Trophoblast cell (in vitro differentiated cells and primary cell): ENCODE measurements around the gene TRIM22.

ENCODE experiments used
- DNase-seq, 2 donors: peaks; one replicate each; pipeline ENCODE4 v3.0.0-alpha.2; 2016
- H2AFZ ChIP-seq: 2 replicates; pipeline ENCODE4 v1.6.1; 2013; ENCODE audit warnings: low read length, moderate library complexity, mild to moderate bottlenecking; ENCODE audit not compliant: insufficient read depth, poor library complexity
- H2AK5ac ChIP-seq: 2 replicates; pipeline ENCODE4 v1.6.1; 2013; ENCODE audit warnings: mild to moderate bottlenecking, low read length
- H2BK120ac ChIP-seq: 2 replicates; pipeline ENCODE4 v1.6.1; 2013; ENCODE audit warnings: low read length, mild to moderate bottlenecking, moderate library complexity; ENCODE audit not compliant: insufficient read depth, poor library complexity
- H2BK12ac ChIP-seq: 2 replicates; pipeline ENCODE4 v1.6.1; 2013; ENCODE audit warnings: mild to moderate bottlenecking, low read length, moderate library complexity
- H2BK5ac ChIP-seq: 2 replicates; pipeline ENCODE4 v1.6.1; 2013; ENCODE audit warnings: low read length, low read depth, moderate library complexity, mild to moderate bottlenecking; ENCODE audit not compliant: poor library complexity
- H3K14ac ChIP-seq: 2 replicates; pipeline ENCODE4 v1.6.1; 2013; ENCODE audit warnings: mild to moderate bottlenecking, low read length
- H3K18ac ChIP-seq: 2 replicates; pipeline ENCODE4 v1.6.1; 2013; ENCODE audit warnings: mild to moderate bottlenecking, low read length
- H3K23ac ChIP-seq: 2 replicates; pipeline ENCODE4 v1.6.1; 2013; ENCODE audit warnings: low read length
- H3K27ac ChIP-seq: 2 replicates; pipeline ENCODE4 v1.5.1; 2013; ENCODE audit warnings: low read depth, mild to moderate bottlenecking, inconsistent platforms, low read length, moderate library complexity
- H3K27me3 ChIP-seq: 2 replicates; pipeline ENCODE4 v1.6.1; 2013; ENCODE audit warnings: inconsistent platforms, mild to moderate bottlenecking, low read length, moderate library complexity; ENCODE audit not compliant: insufficient read depth
- H3K36me3 ChIP-seq, 2 experiments: 1 replicate in 1 of 2; 2 replicates in 1 of 2; pipeline ENCODE4 v1.6.1; 2013; ENCODE audit warnings: low read length in 2 of 2, mild to moderate bottlenecking in 2 of 2, moderate library complexity in 1 of 2; ENCODE audit not compliant: insufficient read depth in 2 of 2, control insufficient read depth in 1 of 2
- H3K4ac ChIP-seq: 2 replicates; pipeline ENCODE4 v1.6.1; 2013; ENCODE audit warnings: low read depth, mild to moderate bottlenecking, low read length, moderate library complexity
- H3K4me1 ChIP-seq, 2 experiments: 1 replicate in 1 of 2; 2 replicates in 1 of 2; pipeline ENCODE4 v1.6.1; 2013; ENCODE audit warnings: low read length in 2 of 2, mild to moderate bottlenecking in 2 of 2, moderate library complexity in 1 of 2; ENCODE audit not compliant: insufficient read depth in 2 of 2, control insufficient read depth in 1 of 2
- H3K4me2 ChIP-seq: 2 replicates; pipeline ENCODE4 v1.6.1; 2013; ENCODE audit warnings: inconsistent platforms, mild to moderate bottlenecking, low read length, moderate library complexity
- H3K4me3 ChIP-seq: 2 replicates; pipeline ENCODE4 v1.5.1; 2013; ENCODE audit warnings: mild to moderate bottlenecking, low read depth, low read length, inconsistent platforms
- H3K79me1 ChIP-seq: one replicate; pipeline ENCODE4 v1.6.1; 2013; ENCODE audit warnings: low read length
- H3K79me2 ChIP-seq: 2 replicates; pipeline ENCODE4 v1.6.1; 2013; ENCODE audit warnings: low read length, mild to moderate bottlenecking; ENCODE audit not compliant: control insufficient read depth, insufficient read depth, poor library complexity
- H3K9ac ChIP-seq: 2 replicates; pipeline ENCODE4 v1.6.1; 2013; ENCODE audit warnings: mild to moderate bottlenecking, low read length
- H3K9me3 ChIP-seq: 2 replicates; pipeline ENCODE4 v1.6.1; 2013; ENCODE audit warnings: low read depth, mild to moderate bottlenecking, control low read depth, inconsistent platforms, low read length; ENCODE audit not compliant: insufficient read depth
- H4K12ac ChIP-seq: 2 replicates; pipeline ENCODE4 v1.6.1; 2013; ENCODE audit warnings: low read depth, mild to moderate bottlenecking, low read length, moderate library complexity
- H4K8ac ChIP-seq: 2 replicates; pipeline ENCODE4 v1.6.1; 2013; ENCODE audit warnings: low read depth, mild to moderate bottlenecking, low read length, moderate library complexity
- H4K91ac ChIP-seq: one replicate; pipeline ENCODE4 v1.6.1; 2013; ENCODE audit warnings: low read depth, mild to moderate bottlenecking, low read length, moderate library complexity
- WGBS: extraction: QIAGEN DNeasy Blood & Tissue Kit; methylation state at CpG from one replicate; pipeline ENCODE4 v1.1.7; 2013; ENCODE audit warnings: missing lambda C conversion rate; ENCODE audit not compliant: insufficient read length, insufficient coverage; ENCODE audit errors: extremely low coverage; 5-methylcytosine and 5-hydroxymethylcytosine counted together

TRIM22 gene

DNA sequence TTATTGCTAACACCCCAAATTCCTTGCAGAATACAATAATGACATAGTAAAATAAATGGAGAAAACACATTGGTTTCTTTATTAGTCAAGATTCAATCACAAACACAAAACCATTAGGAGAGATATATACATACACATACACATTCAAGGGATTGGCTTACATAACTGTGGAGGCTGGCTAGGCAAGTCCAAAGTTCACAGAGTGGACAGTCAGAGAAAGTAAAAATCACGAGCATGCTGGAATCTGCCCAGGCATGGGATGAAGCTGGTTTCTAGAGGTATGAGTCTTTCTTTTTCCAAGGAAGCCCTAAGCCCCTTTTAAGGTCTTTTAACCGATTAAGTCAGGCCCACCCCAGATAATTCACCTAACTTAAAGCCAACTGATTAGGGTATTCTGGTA lies 33.0 kb downstream of the TRIM22 start:
- no peak overlapping the region for H3K4me2 ChIP-seq
- peaks cover 2% of the 10 kb centered on the region for H3K9me3 ChIP-seq
- H3K79me2 ChIP-seq: no peaks in the 10 kb centered on the region
- no peak overlapping the region for H2AK5ac ChIP-seq
- H3K4me3 ChIP-seq: no peak overlapping the region
- no peak overlapping the region for H4K8ac ChIP-seq
- no peak overlapping the region for H4K91ac ChIP-seq
- H4K12ac ChIP-seq: no peak overlapping the region
- H3K14ac ChIP-seq: no peak overlapping the region
- no peak overlapping the region for H2BK12ac ChIP-seq
- H3K4ac ChIP-seq: no peak overlapping the region
- H3K9ac ChIP-seq: no peak overlapping the region
- no peaks in the 10 kb centered on the region for H3K36me3 ChIP-seq
- H3K79me1 ChIP-seq: no peaks in the 10 kb centered on the region
- no peak overlapping the region for H2BK120ac ChIP-seq
- H3K27ac ChIP-seq: no peak overlapping the region
- no peak overlapping the region for H3K23ac ChIP-seq
- DNase-seq: peak in 1 of 2 donors; percentile 64
- no peak overlapping the region for H3K18ac ChIP-seq
- H2AFZ ChIP-seq: no peak overlapping the region
- H3K4me1 ChIP-seq: no peaks in the 10 kb centered on the region
- H3K27me3 ChIP-seq: no peaks in the 10 kb centered on the region
- no CpG with 5 or more reads among the region's 2 CpGs for WGBS
- H2BK5ac ChIP-seq: no peak overlapping the region

GRCh38 chr11:5726351-5726750 lies 36.8 kb downstream of the TRIM22 start:
- H3K9me3 ChIP-seq: peaks cover 2% of the 10 kb centered on the region
- no peak overlapping the region for H4K91ac ChIP-seq
- no peaks in the 10 kb centered on the region for H3K36me3 ChIP-seq
- no peak overlapping the region for H4K12ac ChIP-seq
- H3K4me3 ChIP-seq: no peak overlapping the region
- H2AFZ ChIP-seq: no peak overlapping the region
- H2AK5ac ChIP-seq: no peak overlapping the region
- H3K79me1 ChIP-seq: no peaks in the 10 kb centered on the region
- no peaks in the 10 kb centered on the region for H3K4me1 ChIP-seq
- no peak overlapping the region for H3K18ac ChIP-seq
- peak in 1 of 2 donors; percentile 26 for DNase-seq
- no peak overlapping the region for H3K23ac ChIP-seq
- no peak overlapping the region for H2BK120ac ChIP-seq
- no peaks in the 10 kb centered on the region for H3K27me3 ChIP-seq
- no CpG with 5 or more reads among the region's 1 CpG for WGBS
- no peak overlapping the region for H3K14ac ChIP-seq
- no peaks in the 10 kb centered on the region for H3K79me2 ChIP-seq
- no peak overlapping the region for H3K4ac ChIP-seq
- H4K8ac ChIP-seq: no peak overlapping the region
- H3K9ac ChIP-seq: no peak overlapping the region
- no peak overlapping the region for H2BK12ac ChIP-seq
- no peak overlapping the region for H3K27ac ChIP-seq
- no peak overlapping the region for H3K4me2 ChIP-seq
- no peak overlapping the region for H2BK5ac ChIP-seq

DNA sequence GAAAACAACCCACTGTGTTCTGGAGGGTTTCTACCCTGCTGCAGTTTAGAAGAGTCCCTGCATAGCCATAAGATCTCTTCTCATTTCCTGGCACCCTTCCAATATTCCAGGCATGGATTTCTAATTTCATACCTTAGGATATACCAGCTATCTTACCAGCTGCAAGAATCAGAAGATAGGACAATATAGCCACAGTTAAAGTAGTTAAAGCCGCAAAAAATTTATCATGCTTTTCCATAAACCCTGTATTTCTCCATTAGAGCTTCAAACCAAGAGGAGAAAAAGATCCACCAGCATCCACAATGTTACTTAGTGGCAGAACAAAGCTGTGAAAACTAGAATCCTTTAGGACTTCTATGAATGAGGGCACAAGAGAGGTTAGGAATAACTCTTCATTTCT lies 38.1 kb downstream of the TRIM22 start:
- H2AFZ ChIP-seq: no peak overlapping the region
- no peak overlapping the region for H3K23ac ChIP-seq
- H3K14ac ChIP-seq: no peak overlapping the region
- H3K4me3 ChIP-seq: no peak overlapping the region
- no peak overlapping the region for H2BK12ac ChIP-seq
- no peak overlapping the region for H3K18ac ChIP-seq
- no peak overlapping the region for H4K8ac ChIP-seq
- peaks cover 2% of the 10 kb centered on the region for H3K9me3 ChIP-seq
- H3K9ac ChIP-seq: no peak overlapping the region
- no peak for DNase-seq
- no CpG with 5 or more reads among the region's 1 CpG for WGBS
- no peak overlapping the region for H2BK120ac ChIP-seq
- H4K91ac ChIP-seq: no peak overlapping the region
- no peak overlapping the region for H2BK5ac ChIP-seq
- no peaks in the 10 kb centered on the region for H3K27me3 ChIP-seq
- no peaks in the 10 kb centered on the region for H3K4me1 ChIP-seq
- no peak overlapping the region for H4K12ac ChIP-seq
- H2AK5ac ChIP-seq: no peak overlapping the region
- no peak overlapping the region for H3K4ac ChIP-seq
- H3K36me3 ChIP-seq: no peaks in the 10 kb centered on the region
- no peaks in the 10 kb centered on the region for H3K79me2 ChIP-seq
- no peaks in the 10 kb centered on the region for H3K79me1 ChIP-seq
- no peak overlapping the region for H3K4me2 ChIP-seq
- no peak overlapping the region for H3K27ac ChIP-seq

DNA sequence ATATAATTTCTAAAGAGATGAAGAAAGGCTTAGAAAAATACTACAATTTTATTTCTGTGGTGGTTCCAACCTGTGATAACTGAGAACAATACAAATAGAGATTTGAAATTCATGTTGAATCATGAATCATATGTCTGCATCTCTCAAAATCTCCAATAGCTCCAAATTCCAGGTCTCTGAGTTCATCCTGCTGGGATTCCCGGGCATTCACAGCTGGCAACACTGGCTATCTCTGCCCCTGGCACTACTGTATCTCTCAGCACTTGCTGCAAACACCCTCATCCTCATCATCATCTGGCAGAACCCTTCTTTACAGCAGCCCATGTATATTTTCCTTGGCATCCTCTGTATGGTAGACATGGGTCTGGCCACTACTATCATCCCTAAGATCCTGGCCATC lies 46.8 kb downstream of the TRIM22 start, which contains the start of gene OR56B1:
TSS of gene OR56B1 (plus strand) at position 53 of the 400 bp plus-strand sequence. CDS start at position 122, 69 bp downstream.
- no peak within 1 kb of the TSS for H2BK5ac ChIP-seq
- no peak within 1 kb of the TSS for H4K91ac ChIP-seq
- WGBS: no CpG with 5 or more reads among the region's 1 CpG
- no peak within 1 kb of the TSS for H4K12ac ChIP-seq
- no peak within 1 kb of the TSS for H3K14ac ChIP-seq
- DNase-seq: peak in 1 of 2 donors; percentile 45
- no peaks in the 10 kb centered on the region for H3K79me2 ChIP-seq
- no peaks in the 10 kb centered on the region for H3K9me3 ChIP-seq
- H3K4me1 ChIP-seq: no peaks in the 10 kb centered on the region
- H3K18ac ChIP-seq: no peak within 1 kb of the TSS
- H3K4ac ChIP-seq: no peak within 1 kb of the TSS
- no peaks in the 10 kb centered on the region for H3K36me3 ChIP-seq
- H3K4me2 ChIP-seq: no peak within 1 kb of the TSS
- no peak within 1 kb of the TSS for H3K9ac ChIP-seq
- no peak within 1 kb of the TSS for H2BK120ac ChIP-seq
- H3K23ac ChIP-seq: no peak within 1 kb of the TSS
- no peaks in the 10 kb centered on the region for H3K27me3 ChIP-seq
- no peak within 1 kb of the TSS for H2AK5ac ChIP-seq
- H3K79me1 ChIP-seq: no peaks in the 10 kb centered on the region
- H3K27ac ChIP-seq: no peak within 1 kb of the TSS
- H3K4me3 ChIP-seq: no peak within 1 kb of the TSS
- H4K8ac ChIP-seq: no peak within 1 kb of the TSS
- H2BK12ac ChIP-seq: no peak within 1 kb of the TSS
- H2AFZ ChIP-seq: no peak within 1 kb of the TSS
